Measurements from ENCODE around the gene SLC25A19. TPM values are rescaled to one million over a fixed set of nuclear protein-coding genes. Genes with fewer than 3 reads are reported as not detected.

The SLC25A19 gene
- total and polyA plus RNA-seq, 2 experiments from 2014 or later: 17.9 to 22.4 TPM

DNA sequence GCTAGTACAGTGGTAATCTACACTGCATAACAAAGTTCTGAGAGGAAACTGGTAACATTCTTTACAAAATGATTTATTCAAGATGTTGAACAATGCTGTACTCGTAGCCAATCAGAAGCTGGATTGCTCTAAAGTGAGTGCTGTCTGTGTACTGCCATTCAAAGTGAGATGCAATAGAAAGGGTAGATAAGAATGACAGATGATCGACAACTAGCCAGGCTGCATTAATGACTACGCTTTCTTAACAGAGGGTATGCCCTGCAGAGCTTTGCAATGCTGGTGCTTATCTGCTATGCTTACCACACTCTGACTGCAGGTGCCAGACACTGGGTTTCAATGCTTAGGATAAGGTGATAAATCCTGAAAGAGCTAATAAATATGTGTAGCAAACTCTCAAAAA lies 46.1 kb upstream of the SLC25A19 start:
- Mint-ChIP-seq H3K27ac (no peak overlapping the region), H3K36me3 (ENCODE audit: low read depth) (peaks cover 2% of the 10 kb centered on the region; the same call in 1 of the 3 replicates), H3K4me3 (no peak overlapping the region), H3K9me3 (no peaks in the 10 kb centered on the region), H3K27me3 (ENCODE audit: insufficient read depth, low read depth, poor library complexity) (no peaks in the 10 kb centered on the region), H3K4me1 (peaks cover 10% of the 10 kb centered on the region)
- H2AFZ ChIP-seq: no peak overlapping the region
- peaks cover 27% of the 10 kb centered on the region for H3K4me1 ChIP-seq (ENCODE audit: insufficient read depth)
- H4K20me1 ChIP-seq (replicated peaks; ENCODE audit: insufficient read depth): peaks cover 15% of the 10 kb centered on the region; the same call in 1 of the 2 replicates
- ATAC-seq (no peak), DNase-seq (ENCODE audit: low spot score) (no peak)
- H3F3A ChIP-seq (replicated peaks; ENCODE audit: low read depth): no peaks in the 10 kb centered on the region
- no peak overlapping the region for H3K4me3 ChIP-seq
- TF ChIP-seq CREB1 (CRISPR knock-in tag; IDR thresholded peaks at IDR 0.05; ENCODE audit: low read depth) (no peak), EZH2 (IDR thresholded peaks at IDR 0.05; ENCODE audit: low read depth, unreplicated experiment) (no peak), STAT1 (IDR thresholded peaks at IDR 0.05; ENCODE audit: unreplicated experiment) (no peak), NANOG (IDR thresholded peaks at IDR 0.05; ENCODE audit: borderline replicate concordance) (no peak), ZNF114 (CRISPR knock-in tag; IDR thresholded peaks at IDR 0.05) (no peak), POLR2AphosphoS5 (IDR thresholded peaks at IDR 0.05; ENCODE audit: low read depth) (no peak), REST (IDR thresholded peaks at IDR 0.05; ENCODE audit: unreplicated experiment) (no peak), EZH2phosphoT487 (IDR thresholded peaks at IDR 0.05; ENCODE audit: unreplicated experiment) (no peak), JUNB (IDR thresholded peaks at IDR 0.05; ENCODE audit: unreplicated experiment) (no peak), ZNF331 (CRISPR knock-in tag; IDR thresholded peaks at IDR 0.05; ENCODE audit: low read depth) (no peak)
- TF ChIP-seq, protein P1, sequence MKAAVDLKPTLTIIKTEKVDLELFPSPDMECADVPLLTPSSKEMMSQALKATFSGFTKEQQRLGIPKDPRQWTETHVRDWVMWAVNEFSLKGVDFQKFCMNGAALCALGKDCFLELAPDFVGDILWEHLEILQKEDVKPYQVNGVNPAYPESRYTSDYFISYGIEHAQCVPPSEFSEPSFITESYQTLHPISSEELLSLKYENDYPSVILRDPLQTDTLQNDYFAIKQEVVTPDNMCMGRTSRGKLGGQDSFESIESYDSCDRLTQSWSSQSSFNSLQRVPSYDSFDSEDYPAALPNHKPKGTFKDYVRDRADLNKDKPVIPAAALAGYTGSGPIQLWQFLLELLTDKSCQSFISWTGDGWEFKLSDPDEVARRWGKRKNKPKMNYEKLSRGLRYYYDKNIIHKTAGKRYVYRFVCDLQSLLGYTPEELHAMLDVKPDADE (IDR thresholded peaks at IDR 0.05): no peak
- TF ChIP-seq, protein P2, sequence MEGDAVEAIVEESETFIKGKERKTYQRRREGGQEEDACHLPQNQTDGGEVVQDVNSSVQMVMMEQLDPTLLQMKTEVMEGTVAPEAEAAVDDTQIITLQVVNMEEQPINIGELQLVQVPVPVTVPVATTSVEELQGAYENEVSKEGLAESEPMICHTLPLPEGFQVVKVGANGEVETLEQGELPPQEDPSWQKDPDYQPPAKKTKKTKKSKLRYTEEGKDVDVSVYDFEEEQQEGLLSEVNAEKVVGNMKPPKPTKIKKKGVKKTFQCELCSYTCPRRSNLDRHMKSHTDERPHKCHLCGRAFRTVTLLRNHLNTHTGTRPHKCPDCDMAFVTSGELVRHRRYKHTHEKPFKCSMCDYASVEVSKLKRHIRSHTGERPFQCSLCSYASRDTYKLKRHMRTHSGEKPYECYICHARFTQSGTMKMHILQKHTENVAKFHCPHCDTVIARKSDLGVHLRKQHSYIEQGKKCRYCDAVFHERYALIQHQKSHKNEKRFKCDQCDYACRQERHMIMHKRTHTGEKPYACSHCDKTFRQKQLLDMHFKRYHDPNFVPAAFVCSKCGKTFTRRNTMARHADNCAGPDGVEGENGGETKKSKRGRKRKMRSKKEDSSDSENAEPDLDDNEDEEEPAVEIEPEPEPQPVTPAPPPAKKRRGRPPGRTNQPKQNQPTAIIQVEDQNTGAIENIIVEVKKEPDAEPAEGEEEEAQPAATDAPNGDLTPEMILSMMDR (conservative IDR thresholded peaks at IDR 0.05; ENCODE audit: low read depth in 2 of 2): no peak
- TF ChIP-seq, protein P3, sequence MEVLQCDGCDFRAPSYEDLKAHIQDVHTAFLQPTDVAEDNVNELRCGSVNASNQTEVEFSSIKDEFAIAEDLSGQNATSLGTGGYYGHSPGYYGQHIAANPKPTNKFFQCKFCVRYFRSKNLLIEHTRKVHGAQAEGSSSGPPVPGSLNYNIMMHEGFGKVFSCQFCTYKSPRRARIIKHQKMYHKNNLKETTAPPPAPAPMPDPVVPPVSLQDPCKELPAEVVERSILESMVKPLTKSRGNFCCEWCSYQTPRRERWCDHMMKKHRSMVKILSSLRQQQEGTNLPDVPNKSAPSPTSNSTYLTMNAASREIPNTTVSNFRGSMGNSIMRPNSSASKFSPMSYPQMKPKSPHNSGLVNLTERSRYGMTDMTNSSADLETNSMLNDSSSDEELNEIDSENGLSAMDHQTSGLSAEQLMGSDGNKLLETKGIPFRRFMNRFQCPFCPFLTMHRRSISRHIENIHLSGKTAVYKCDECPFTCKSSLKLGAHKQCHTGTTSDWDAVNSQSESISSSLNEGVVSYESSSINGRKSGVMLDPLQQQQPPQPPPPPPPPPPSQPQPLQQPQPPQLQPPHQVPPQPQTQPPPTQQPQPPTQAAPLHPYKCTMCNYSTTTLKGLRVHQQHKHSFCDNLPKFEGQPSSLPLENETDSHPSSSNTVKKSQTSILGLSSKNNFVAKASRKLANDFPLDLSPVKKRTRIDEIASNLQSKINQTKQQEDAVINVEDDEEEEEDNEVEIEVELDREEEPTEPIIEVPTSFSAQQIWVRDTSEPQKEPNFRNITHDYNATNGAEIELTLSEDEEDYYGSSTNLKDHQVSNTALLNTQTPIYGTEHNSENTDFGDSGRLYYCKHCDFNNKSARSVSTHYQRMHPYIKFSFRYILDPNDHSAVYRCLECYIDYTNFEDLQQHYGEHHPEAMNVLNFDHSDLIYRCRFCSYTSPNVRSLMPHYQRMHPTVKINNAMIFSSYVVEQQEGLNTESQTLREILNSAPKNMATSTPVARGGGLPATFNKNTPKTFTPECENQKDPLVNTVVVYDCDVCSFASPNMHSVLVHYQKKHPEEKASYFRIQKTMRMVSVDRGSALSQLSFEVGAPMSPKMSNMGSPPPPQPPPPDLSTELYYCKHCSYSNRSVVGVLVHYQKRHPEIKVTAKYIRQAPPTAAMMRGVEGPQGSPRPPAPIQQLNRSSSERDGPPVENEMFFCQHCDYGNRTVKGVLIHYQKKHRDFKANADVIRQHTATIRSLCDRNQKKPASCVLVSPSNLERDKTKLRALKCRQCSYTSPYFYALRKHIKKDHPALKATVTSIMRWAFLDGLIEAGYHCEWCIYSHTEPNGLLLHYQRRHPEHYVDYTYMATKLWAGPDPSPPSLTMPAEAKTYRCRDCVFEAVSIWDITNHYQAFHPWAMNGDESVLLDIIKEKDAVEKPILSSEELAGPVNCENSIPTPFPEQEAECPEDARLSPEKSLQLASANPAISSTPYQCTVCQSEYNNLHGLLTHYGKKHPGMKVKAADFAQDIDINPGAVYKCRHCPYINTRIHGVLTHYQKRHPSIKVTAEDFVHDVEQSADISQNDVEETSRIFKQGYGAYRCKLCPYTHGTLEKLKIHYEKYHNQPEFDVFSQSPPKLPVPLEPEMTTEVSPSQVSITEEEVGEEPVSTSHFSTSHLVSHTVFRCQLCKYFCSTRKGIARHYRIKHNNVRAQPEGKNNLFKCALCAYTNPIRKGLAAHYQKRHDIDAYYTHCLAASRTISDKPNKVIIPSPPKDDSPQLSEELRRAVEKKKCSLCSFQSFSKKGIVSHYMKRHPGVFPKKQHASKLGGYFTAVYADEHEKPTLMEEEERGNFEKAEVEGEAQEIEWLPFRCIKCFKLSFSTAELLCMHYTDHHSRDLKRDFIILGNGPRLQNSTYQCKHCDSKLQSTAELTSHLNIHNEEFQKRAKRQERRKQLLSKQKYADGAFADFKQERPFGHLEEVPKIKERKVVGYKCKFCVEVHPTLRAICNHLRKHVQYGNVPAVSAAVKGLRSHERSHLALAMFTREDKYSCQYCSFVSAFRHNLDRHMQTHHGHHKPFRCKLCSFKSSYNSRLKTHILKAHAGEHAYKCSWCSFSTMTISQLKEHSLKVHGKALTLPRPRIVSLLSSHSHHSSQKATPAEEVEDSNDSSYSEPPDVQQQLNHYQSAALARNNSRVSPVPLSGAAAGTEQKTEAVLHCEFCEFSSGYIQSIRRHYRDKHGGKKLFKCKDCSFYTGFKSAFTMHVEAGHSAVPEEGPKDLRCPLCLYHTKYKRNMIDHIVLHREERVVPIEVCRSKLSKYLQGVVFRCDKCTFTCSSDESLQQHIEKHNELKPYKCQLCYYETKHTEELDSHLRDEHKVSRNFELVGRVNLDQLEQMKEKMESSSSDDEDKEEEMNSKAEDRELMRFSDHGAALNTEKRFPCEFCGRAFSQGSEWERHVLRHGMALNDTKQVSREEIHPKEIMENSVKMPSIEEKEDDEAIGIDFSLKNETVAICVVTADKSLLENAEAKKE (CRISPR knock-in tag; IDR thresholded peaks at IDR 0.05): no peak
- no peaks in the 10 kb centered on the region for H3K36me3 ChIP-seq (ENCODE audit: insufficient read depth)
- peaks cover 94% of the 10 kb centered on the region for H3K79me2 ChIP-seq (replicated peaks; ENCODE audit: insufficient read depth)
- H3K9me2 ChIP-seq (ENCODE audit: insufficient read depth): no peaks in the 10 kb centered on the region
- no peak overlapping the region for H3K27ac ChIP-seq (ENCODE audit: low read depth)
- H3K27me3 ChIP-seq (ENCODE audit: insufficient read depth): no peaks in the 10 kb centered on the region
- no peak overlapping the region for H3K4me2 ChIP-seq

All from GM23338 (cell line).